ENCODE measurements around the gene MAP6D1. TPM values are rescaled to one million over a fixed set of nuclear protein-coding genes. Genes with fewer than 3 reads are reported as not detected.

The MAP6D1 gene
- total RNA-seq, 1 experiment from 2014 or later = 1.2 TPM

DNA sequence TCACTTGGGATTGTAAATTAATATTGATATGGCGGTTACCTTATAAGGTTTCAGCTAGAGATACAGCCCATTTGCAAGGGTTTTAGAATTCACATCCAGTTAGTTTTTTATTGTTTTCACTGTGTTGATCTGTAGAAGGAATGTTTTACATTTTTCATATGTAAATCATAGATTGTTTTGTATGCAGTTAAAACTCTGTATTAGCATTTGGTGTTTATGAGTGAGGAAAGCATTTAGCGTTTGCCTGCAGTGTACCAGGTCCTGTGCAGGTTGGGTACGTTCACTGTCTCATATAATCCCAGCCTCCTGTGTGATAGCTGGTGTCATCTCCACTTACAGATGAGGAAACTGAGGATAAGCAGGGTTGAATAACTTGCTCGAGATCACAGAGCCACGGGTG, 23.8 kb downstream of the MAP6D1 start:
- H2AFZ ChIP-seq (ENCODE audit: low read length) = no peak overlapping the region
- no peaks in the 10 kb centered on the region for H4K20me1 ChIP-seq (ENCODE audit: insufficient read depth, low read depth, low read length)
- no peaks in the 10 kb centered on the region for H3K9me3 ChIP-seq (ENCODE audit: low read length)
- no peak overlapping the region for H3K4me2 ChIP-seq (ENCODE audit: low read depth, low read length, poor library complexity, severe bottlenecking)
- no peak overlapping the region for H3K27ac ChIP-seq (ENCODE audit: low read length)
- H3K4me1 ChIP-seq (ENCODE audit: low read length) = no peaks in the 10 kb centered on the region
- no peak overlapping the region for H3K9ac ChIP-seq (ENCODE audit: low read length)
- no peak overlapping the region for H3K4me3 ChIP-seq (ENCODE audit: low read length)
- peaks cover 66% of the 10 kb centered on the region for H3K36me3 ChIP-seq (ENCODE audit: insufficient read depth, low read length)
- no peaks in the 10 kb centered on the region for H3K9me2 ChIP-seq (replicated peaks; ENCODE audit: insufficient read depth, low read length)
- DNase-seq = no peak
- no peaks in the 10 kb centered on the region for H3K27me3 ChIP-seq (ENCODE audit: low read length)
- no peaks in the 10 kb centered on the region for H3K79me2 ChIP-seq (ENCODE audit: low read length)

DNA sequence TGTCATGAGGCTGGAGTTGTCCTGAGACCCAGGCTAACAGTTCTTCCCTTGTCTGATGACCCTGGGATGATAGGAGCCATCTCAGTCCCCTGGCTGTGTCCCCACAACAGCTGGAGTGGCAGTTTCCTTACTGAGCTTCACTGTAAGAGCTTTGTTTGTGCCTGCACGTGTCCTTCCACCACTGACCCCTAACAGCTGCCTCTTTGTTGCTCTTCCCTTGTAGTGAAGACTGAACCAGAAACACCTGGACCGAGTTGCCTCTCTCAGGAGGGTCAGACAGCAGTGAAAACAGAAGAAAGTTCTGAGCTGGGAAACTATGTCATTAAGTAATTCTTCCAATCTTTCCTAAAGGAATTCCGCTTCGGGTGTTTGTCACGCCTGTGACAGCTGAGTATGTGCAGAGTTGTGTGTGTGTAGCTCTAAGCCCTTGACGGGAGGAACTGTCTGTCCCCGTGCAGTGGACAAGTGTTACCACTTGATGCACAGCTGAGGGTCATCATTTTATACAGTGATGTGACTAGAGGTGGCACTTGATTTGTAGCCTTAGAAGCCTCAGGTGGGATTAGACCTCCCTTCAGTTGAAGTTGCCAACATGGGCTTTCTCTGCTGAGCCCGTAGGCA, 25.0 kb downstream of the MAP6D1 start:
- H2AFZ ChIP-seq (ENCODE audit: low read length) = no peak overlapping the region
- no peaks in the 10 kb centered on the region for H3K9me3 ChIP-seq (ENCODE audit: low read length)
- no peaks in the 10 kb centered on the region for H3K9me2 ChIP-seq (replicated peaks; ENCODE audit: insufficient read depth, low read length)
- H3K4me3 ChIP-seq (ENCODE audit: low read length) = no peak overlapping the region
- no peak for DNase-seq
- H3K27me3 ChIP-seq (ENCODE audit: low read length) = no peaks in the 10 kb centered on the region
- peaks cover 62% of the 10 kb centered on the region for H3K36me3 ChIP-seq (ENCODE audit: insufficient read depth, low read length)
- H3K79me2 ChIP-seq (ENCODE audit: low read length) = no peaks in the 10 kb centered on the region
- no peak overlapping the region for H3K27ac ChIP-seq (ENCODE audit: low read length)
- no peak overlapping the region for H3K9ac ChIP-seq (ENCODE audit: low read length)
- H4K20me1 ChIP-seq (ENCODE audit: insufficient read depth, low read depth, low read length) = no peaks in the 10 kb centered on the region
- H3K4me2 ChIP-seq (ENCODE audit: low read depth, low read length, poor library complexity, severe bottlenecking) = no peak overlapping the region
- no peaks in the 10 kb centered on the region for H3K4me1 ChIP-seq (ENCODE audit: low read length)

DNA sequence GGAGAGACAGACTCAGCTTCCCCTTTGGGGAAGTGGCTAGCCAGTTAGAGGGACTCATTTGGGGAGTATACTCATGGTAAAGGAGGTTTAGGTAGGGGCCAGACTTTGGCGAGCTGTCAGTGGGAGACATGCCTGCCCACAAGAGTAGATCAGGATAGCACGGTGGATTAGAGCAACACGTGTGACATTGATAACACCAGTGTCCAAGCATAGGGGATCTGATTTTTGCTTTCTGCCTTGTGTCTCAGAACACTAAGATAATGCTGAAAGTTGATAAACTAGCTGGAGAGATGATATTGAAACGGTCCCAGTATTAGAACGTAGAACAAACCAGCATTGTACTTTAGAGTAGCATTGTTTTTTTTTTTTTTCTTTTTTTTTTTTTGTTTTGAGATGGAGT, 25.9 kb downstream of the MAP6D1 start:
- Histone ChIP-seq H3K4me1 (ENCODE audit: low read length) (no peaks in the 10 kb centered on the region), H3K4me2 (ENCODE audit: low read depth, low read length, poor library complexity, severe bottlenecking) (no peak overlapping the region), H3K9ac (ENCODE audit: low read length) (no peak overlapping the region), H3K79me2 (ENCODE audit: low read length) (peaks cover 3% of the 10 kb centered on the region; the same call in 1 of the 2 replicates), H3K4me3 (ENCODE audit: low read length) (no peak overlapping the region), H3K27ac (ENCODE audit: low read length) (no peak overlapping the region), H2AFZ (ENCODE audit: low read length) (no peak overlapping the region), H4K20me1 (ENCODE audit: insufficient read depth, low read depth, low read length) (no peaks in the 10 kb centered on the region), H3K9me3 (ENCODE audit: low read length) (no peaks in the 10 kb centered on the region), H3K36me3 (ENCODE audit: insufficient read depth, low read length) (peaks cover 65% of the 10 kb centered on the region), H3K9me2 (replicated peaks; ENCODE audit: insufficient read depth, low read length) (no peaks in the 10 kb centered on the region), H3K27me3 (ENCODE audit: low read length) (no peaks in the 10 kb centered on the region)
- DNase-seq = no peak

DNA sequence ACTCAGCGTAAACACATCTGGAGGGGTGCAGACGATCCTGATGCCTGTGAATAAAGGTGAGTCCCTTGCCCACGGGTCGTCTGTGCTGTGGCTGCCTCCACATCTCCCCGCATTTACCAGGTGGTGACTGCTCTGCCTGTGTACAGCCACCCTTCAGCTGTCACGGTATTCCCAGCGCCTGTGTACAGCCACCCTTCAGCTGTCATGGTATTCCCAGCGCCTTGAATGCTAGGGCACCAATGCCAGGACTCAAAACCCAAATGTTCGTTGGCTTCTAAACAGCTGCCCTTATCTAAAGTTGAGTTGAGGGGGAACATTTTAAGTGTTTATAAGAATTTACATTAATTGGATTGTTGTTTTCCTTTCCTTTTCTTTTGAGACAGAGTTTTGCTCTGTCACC, 27.4 kb downstream of the MAP6D1 start:
- H4K20me1 ChIP-seq (ENCODE audit: insufficient read depth, low read depth, low read length) = no peaks in the 10 kb centered on the region
- no peak overlapping the region for H2AFZ ChIP-seq (ENCODE audit: low read length)
- H3K79me2 ChIP-seq (ENCODE audit: low read length) = peaks cover 12% of the 10 kb centered on the region; the same call in 1 of the 2 replicates
- H3K4me2 ChIP-seq (ENCODE audit: low read depth, low read length, poor library complexity, severe bottlenecking) = no peak overlapping the region
- H3K27ac ChIP-seq (ENCODE audit: low read length) = no peak overlapping the region
- H3K4me3 ChIP-seq (ENCODE audit: low read length) = no peak overlapping the region
- no peak for DNase-seq
- no peaks in the 10 kb centered on the region for H3K27me3 ChIP-seq (ENCODE audit: low read length)
- no peaks in the 10 kb centered on the region for H3K4me1 ChIP-seq (ENCODE audit: low read length)
- H3K9me3 ChIP-seq (ENCODE audit: low read length) = no peaks in the 10 kb centered on the region
- H3K9ac ChIP-seq (ENCODE audit: low read length) = no peak overlapping the region
- H3K36me3 ChIP-seq (ENCODE audit: insufficient read depth, low read length) = peaks cover 66% of the 10 kb centered on the region
- H3K9me2 ChIP-seq (replicated peaks; ENCODE audit: insufficient read depth, low read length) = no peaks in the 10 kb centered on the region

DNA sequence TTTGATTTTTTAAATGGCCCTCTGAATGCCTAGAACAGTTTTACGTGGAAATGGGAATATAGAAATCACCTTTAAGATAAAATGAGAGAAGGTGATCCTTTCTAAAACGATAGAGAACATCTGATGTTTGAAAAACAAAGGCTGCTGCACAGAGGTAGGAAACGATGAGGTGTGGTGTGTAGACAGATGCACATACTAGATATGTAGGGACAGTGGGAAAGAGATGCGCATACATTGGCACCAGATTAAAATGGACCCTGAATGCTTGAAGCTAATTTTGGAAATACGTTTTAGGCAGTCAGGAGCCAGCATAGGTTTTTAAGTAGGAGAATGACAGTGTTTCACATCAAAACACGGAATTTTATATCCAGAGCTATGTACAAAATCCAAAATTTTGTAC, 29.0 kb downstream of the MAP6D1 start:
- DNase-seq = no peak
- H3K36me3 ChIP-seq (ENCODE audit: insufficient read depth, low read length) = peaks cover 58% of the 10 kb centered on the region
- no peaks in the 10 kb centered on the region for H3K27me3 ChIP-seq (ENCODE audit: low read length)

DNA sequence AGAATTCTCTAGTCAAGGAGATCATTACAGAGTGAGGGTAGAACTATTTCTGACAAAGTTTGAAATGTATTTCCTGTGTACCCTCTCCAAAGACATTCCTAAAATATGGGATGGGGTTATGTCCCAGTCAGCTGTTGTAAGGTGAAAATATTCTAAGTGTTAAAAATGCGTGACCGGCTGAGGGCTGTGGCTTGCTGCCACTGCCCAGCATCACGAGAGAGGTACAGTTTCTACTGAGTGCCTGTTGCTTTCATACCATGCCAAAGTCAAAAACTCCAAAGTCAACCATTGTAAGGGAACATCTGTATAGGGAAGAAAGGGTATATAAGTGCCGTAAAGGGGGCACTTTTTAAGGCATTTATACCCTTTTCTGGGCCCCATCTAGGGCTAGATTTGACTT, 30.9 kb downstream of the MAP6D1 start:
- no peaks in the 10 kb centered on the region for H3K9me3 ChIP-seq (ENCODE audit: low read length)
- H3K9me2 ChIP-seq (replicated peaks; ENCODE audit: insufficient read depth, low read length) = no peaks in the 10 kb centered on the region
- H3K27me3 ChIP-seq (ENCODE audit: low read length) = no peaks in the 10 kb centered on the region
- H3K4me1 ChIP-seq (ENCODE audit: low read length) = no peaks in the 10 kb centered on the region
- no peak for DNase-seq
- no peaks in the 10 kb centered on the region for H4K20me1 ChIP-seq (ENCODE audit: insufficient read depth, low read depth, low read length)
- H3K36me3 ChIP-seq (ENCODE audit: insufficient read depth, low read length) = peaks cover 61% of the 10 kb centered on the region
- H3K27ac ChIP-seq (ENCODE audit: low read length) = no peak overlapping the region
- no peak overlapping the region for H3K4me2 ChIP-seq (ENCODE audit: low read depth, low read length, poor library complexity, severe bottlenecking)
- H3K9ac ChIP-seq (ENCODE audit: low read length) = no peak overlapping the region
- H3K79me2 ChIP-seq (ENCODE audit: low read length) = peaks cover 33% of the 10 kb centered on the region
- H2AFZ ChIP-seq (ENCODE audit: low read length) = no peak overlapping the region
- no peak overlapping the region for H3K4me3 ChIP-seq (ENCODE audit: low read length)

More for the DNA sequence above, 29.0 kb downstream of the MAP6D1 start:
- H2AFZ ChIP-seq (ENCODE audit: low read length) = no peak overlapping the region
- peaks cover 19% of the 10 kb centered on the region for H3K79me2 ChIP-seq (ENCODE audit: low read length)
- no peaks in the 10 kb centered on the region for H3K9me3 ChIP-seq (ENCODE audit: low read length)
- H3K9me2 ChIP-seq (replicated peaks; ENCODE audit: insufficient read depth, low read length) = no peaks in the 10 kb centered on the region
- H3K9ac ChIP-seq (ENCODE audit: low read length) = no peak overlapping the region
- no peaks in the 10 kb centered on the region for H3K4me1 ChIP-seq (ENCODE audit: low read length)
- no peak overlapping the region for H3K27ac ChIP-seq (ENCODE audit: low read length)
- H4K20me1 ChIP-seq (ENCODE audit: insufficient read depth, low read depth, low read length) = no peaks in the 10 kb centered on the region
- H3K4me3 ChIP-seq (ENCODE audit: low read length) = no peak overlapping the region
- H3K4me2 ChIP-seq (ENCODE audit: low read depth, low read length, poor library complexity, severe bottlenecking) = no peak overlapping the region

DNA sequence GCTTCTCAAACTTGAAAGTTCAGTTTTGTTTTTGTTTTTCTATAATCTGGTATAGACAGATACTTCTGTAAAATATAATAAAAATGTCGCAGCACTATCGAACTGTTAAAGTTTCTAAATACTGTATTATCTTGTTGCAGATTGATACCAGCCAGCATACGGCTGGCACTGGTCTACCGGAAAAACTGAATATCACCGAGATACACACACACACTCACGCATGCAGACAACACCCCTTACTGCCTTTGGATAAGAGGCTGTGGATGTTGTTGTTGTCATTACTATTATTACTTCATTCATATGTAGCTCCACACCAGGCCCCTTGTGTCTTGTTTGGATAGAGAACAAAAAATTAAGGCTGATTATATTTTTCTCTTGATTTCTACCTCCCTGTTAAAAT, 32.4 kb downstream of the MAP6D1 start:
- no peak overlapping the region for H2AFZ ChIP-seq (ENCODE audit: low read length)
- no peaks in the 10 kb centered on the region for H3K9me2 ChIP-seq (replicated peaks; ENCODE audit: insufficient read depth, low read length)
- H3K27me3 ChIP-seq (ENCODE audit: low read length) = no peaks in the 10 kb centered on the region
- H3K79me2 ChIP-seq (ENCODE audit: low read length) = peaks cover 44% of the 10 kb centered on the region
- DNase-seq = no peak
- H3K4me1 ChIP-seq (ENCODE audit: low read length) = no peaks in the 10 kb centered on the region
- H3K9ac ChIP-seq (ENCODE audit: low read length) = no peak overlapping the region
- no peaks in the 10 kb centered on the region for H3K9me3 ChIP-seq (ENCODE audit: low read length)
- peaks cover 57% of the 10 kb centered on the region for H3K36me3 ChIP-seq (ENCODE audit: insufficient read depth, low read length)
- H3K4me3 ChIP-seq (ENCODE audit: low read length) = no peak overlapping the region
- H3K4me2 ChIP-seq (ENCODE audit: low read depth, low read length, poor library complexity, severe bottlenecking) = no peak overlapping the region
- peaks cover 7% of the 10 kb centered on the region; the same call in 1 of the 2 replicates for H4K20me1 ChIP-seq (ENCODE audit: insufficient read depth, low read depth, low read length)
- no peak overlapping the region for H3K27ac ChIP-seq (ENCODE audit: low read length)

DNA sequence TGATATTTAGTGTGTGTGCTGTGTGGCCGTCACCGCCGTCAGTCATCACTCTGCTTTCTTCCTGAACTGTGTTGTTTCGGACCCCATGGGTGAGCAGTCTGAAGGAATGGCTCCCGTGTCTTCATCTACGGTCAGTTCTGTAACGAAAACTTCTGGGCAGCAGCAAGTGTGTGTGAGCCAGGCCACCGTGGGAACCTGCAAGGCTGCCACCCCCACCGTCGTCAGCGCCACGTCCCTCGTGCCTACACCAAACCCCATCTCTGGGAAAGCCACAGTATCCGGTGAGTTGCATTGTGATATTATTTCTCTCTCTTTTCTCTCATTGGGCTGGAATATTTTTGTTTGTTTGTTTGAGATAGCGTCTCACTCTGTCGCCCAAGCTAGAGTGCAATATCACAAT, 34.7 kb downstream of the MAP6D1 start:
- Histone ChIP-seq H3K9ac (ENCODE audit: low read length) (no peak overlapping the region), H3K4me1 (ENCODE audit: low read length) (no peaks in the 10 kb centered on the region)

More for the DNA sequence above, 34.7 kb downstream of the MAP6D1 start:
- Histone ChIP-seq H4K20me1 (ENCODE audit: insufficient read depth, low read depth, low read length) (peaks cover 7% of the 10 kb centered on the region; the same call in 1 of the 2 replicates), H3K79me2 (ENCODE audit: low read length) (peaks cover 60% of the 10 kb centered on the region), H3K9me3 (ENCODE audit: low read length) (no peaks in the 10 kb centered on the region), H3K4me2 (ENCODE audit: low read depth, low read length, poor library complexity, severe bottlenecking) (no peak overlapping the region), H3K9me2 (replicated peaks; ENCODE audit: insufficient read depth, low read length) (no peaks in the 10 kb centered on the region), H2AFZ (ENCODE audit: low read length) (no peak overlapping the region), H3K27me3 (ENCODE audit: low read length) (no peaks in the 10 kb centered on the region), H3K27ac (ENCODE audit: low read length) (no peak overlapping the region), H3K4me3 (ENCODE audit: low read length) (no peak overlapping the region), H3K36me3 (ENCODE audit: insufficient read depth, low read length) (peaks cover 65% of the 10 kb centered on the region)
- no peak for DNase-seq

Data from Karpas-422 (cell line).